Measurements from ENCODE around the gene FIGNL2. TPM values are rescaled to one million over a fixed set of nuclear protein-coding genes. Genes with fewer than 3 reads are reported as not detected.

The FIGNL2 gene
- total and polyA plus RNA-seq, 4 donors = 0.06 to 0.70 (median 0.33) TPM

- Histone ChIP-seq H3K9ac (ENCODE audit: low read depth in 1 of 2, low read length in 2 of 2) (no peak overlapping the region), H3K4me1 (ENCODE audit: control insufficient read depth in 4 of 4, insufficient read depth in 4 of 4, low read length in 3 of 4) (peaks cover 0 to 9% (median 5%) of the 10 kb centered on the region in 4 donors), H3K27ac (ENCODE audit: low read depth in 1 of 2, low read length in 2 of 2) (no peak overlapping the region), H3K27me3 (ENCODE audit: control insufficient read depth in 4 of 4, insufficient read depth in 4 of 4, low read length in 3 of 4) (peaks cover 0 to 2% (median 0%) of the 10 kb centered on the region in 4 donors), H3K36me3 (ENCODE audit: control insufficient read depth in 4 of 4, insufficient read depth in 3 of 4, low read depth in 1 of 4, low read length in 3 of 4) (no peaks in the 10 kb centered on the region), H3K4me3 (ENCODE audit: low read depth in 1 of 3, low read length in 3 of 3) (no peak overlapping the region), H3K9me3 (ENCODE audit: control insufficient read depth in 4 of 4, low read length in 3 of 4) (no peaks in the 10 kb centered on the region)
- 83% methylated on average over 6 of the region's 6 CpGs for WGBS
- no peak for DNase-seq (ENCODE audit: low spot score)
- TF ChIP-seq, protein P1, sequence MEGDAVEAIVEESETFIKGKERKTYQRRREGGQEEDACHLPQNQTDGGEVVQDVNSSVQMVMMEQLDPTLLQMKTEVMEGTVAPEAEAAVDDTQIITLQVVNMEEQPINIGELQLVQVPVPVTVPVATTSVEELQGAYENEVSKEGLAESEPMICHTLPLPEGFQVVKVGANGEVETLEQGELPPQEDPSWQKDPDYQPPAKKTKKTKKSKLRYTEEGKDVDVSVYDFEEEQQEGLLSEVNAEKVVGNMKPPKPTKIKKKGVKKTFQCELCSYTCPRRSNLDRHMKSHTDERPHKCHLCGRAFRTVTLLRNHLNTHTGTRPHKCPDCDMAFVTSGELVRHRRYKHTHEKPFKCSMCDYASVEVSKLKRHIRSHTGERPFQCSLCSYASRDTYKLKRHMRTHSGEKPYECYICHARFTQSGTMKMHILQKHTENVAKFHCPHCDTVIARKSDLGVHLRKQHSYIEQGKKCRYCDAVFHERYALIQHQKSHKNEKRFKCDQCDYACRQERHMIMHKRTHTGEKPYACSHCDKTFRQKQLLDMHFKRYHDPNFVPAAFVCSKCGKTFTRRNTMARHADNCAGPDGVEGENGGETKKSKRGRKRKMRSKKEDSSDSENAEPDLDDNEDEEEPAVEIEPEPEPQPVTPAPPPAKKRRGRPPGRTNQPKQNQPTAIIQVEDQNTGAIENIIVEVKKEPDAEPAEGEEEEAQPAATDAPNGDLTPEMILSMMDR (IDR thresholded peaks at IDR 0.05; ENCODE audit: low read depth, low read length, missing input control) = no peak
- TF ChIP-seq HNF4G (IDR thresholded peaks at IDR 0.05) (no peak), YY1 (IDR thresholded peaks at IDR 0.05) (no peak), RAD21 (IDR thresholded peaks at IDR 0.05) (no peak), RXRA (IDR thresholded peaks at IDR 0.05) (no peak), HNF4A (conservative IDR thresholded peaks at IDR 0.05) (no peak)
- TF ChIP-seq, protein P2, sequence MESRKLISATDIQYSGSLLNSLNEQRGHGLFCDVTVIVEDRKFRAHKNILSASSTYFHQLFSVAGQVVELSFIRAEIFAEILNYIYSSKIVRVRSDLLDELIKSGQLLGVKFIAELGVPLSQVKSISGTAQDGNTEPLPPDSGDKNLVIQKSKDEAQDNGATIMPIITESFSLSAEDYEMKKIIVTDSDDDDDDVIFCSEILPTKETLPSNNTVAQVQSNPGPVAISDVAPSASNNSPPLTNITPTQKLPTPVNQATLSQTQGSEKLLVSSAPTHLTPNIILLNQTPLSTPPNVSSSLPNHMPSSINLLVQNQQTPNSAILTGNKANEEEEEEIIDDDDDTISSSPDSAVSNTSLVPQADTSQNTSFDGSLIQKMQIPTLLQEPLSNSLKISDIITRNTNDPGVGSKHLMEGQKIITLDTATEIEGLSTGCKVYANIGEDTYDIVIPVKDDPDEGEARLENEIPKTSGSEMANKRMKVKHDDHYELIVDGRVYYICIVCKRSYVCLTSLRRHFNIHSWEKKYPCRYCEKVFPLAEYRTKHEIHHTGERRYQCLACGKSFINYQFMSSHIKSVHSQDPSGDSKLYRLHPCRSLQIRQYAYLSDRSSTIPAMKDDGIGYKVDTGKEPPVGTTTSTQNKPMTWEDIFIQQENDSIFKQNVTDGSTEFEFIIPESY (IDR thresholded peaks at IDR 0.05) = no peak
- TF ChIP-seq, protein P3, sequence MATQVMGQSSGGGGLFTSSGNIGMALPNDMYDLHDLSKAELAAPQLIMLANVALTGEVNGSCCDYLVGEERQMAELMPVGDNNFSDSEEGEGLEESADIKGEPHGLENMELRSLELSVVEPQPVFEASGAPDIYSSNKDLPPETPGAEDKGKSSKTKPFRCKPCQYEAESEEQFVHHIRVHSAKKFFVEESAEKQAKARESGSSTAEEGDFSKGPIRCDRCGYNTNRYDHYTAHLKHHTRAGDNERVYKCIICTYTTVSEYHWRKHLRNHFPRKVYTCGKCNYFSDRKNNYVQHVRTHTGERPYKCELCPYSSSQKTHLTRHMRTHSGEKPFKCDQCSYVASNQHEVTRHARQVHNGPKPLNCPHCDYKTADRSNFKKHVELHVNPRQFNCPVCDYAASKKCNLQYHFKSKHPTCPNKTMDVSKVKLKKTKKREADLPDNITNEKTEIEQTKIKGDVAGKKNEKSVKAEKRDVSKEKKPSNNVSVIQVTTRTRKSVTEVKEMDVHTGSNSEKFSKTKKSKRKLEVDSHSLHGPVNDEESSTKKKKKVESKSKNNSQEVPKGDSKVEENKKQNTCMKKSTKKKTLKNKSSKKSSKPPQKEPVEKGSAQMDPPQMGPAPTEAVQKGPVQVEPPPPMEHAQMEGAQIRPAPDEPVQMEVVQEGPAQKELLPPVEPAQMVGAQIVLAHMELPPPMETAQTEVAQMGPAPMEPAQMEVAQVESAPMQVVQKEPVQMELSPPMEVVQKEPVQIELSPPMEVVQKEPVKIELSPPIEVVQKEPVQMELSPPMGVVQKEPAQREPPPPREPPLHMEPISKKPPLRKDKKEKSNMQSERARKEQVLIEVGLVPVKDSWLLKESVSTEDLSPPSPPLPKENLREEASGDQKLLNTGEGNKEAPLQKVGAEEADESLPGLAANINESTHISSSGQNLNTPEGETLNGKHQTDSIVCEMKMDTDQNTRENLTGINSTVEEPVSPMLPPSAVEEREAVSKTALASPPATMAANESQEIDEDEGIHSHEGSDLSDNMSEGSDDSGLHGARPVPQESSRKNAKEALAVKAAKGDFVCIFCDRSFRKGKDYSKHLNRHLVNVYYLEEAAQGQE (IDR thresholded peaks at IDR 0.05) = no peak
These were observed 22.6 kb upstream of the FIGNL2 start for GRCh38 chr12:51871126-51871525.

- H3K27ac ChIP-seq (ENCODE audit: low read depth in 1 of 2, low read length in 2 of 2) = no peak overlapping the region
- H3K9ac ChIP-seq (ENCODE audit: low read depth in 1 of 2, low read length in 2 of 2) = no peak overlapping the region
- no peaks in the 10 kb centered on the region for H3K36me3 ChIP-seq (ENCODE audit: control insufficient read depth in 4 of 4, insufficient read depth in 3 of 4, low read depth in 1 of 4, low read length in 3 of 4)
- H3K4me1 ChIP-seq (ENCODE audit: control insufficient read depth in 4 of 4, insufficient read depth in 4 of 4, low read length in 3 of 4) = peaks cover 0 to 9% (median 5%) of the 10 kb centered on the region in 4 donors
- no peak overlapping the region for H3K4me3 ChIP-seq (ENCODE audit: low read depth in 1 of 3, low read length in 3 of 3)
- no peak for DNase-seq (ENCODE audit: low spot score)
- 73% methylated on average over 4 of the region's 4 CpGs for WGBS
- H3K9me3 ChIP-seq (ENCODE audit: control insufficient read depth in 4 of 4, low read length in 3 of 4) = no peaks in the 10 kb centered on the region
- H3K27me3 ChIP-seq (ENCODE audit: control insufficient read depth in 4 of 4, insufficient read depth in 4 of 4, low read length in 3 of 4) = peaks cover 0 to 2% (median 0%) of the 10 kb centered on the region in 4 donors
- TF ChIP-seq TAF1 (conservative IDR thresholded peaks at IDR 0.05) (no peak), HNF4A (conservative IDR thresholded peaks at IDR 0.05) (no peak), NR2F2 (IDR thresholded peaks at IDR 0.05) (no peak), JUND (IDR thresholded peaks at IDR 0.05) (no peak), GABPA (IDR thresholded peaks at IDR 0.05 in 1 of 2, conservative IDR thresholded peaks at IDR 0.05 in 1 of 2) (no peak), ATF3 (IDR thresholded peaks at IDR 0.05) (no peak), EGR1 (IDR thresholded peaks at IDR 0.05; ENCODE audit: low read depth in 2 of 2) (no peak), SP1 (IDR thresholded peaks at IDR 0.05) (no peak), FOXA1 (IDR thresholded peaks at IDR 0.05) (no peak)
- TF ChIP-seq, protein P3 (IDR thresholded peaks at IDR 0.05) = no peak
- TF ChIP-seq, protein P2 (IDR thresholded peaks at IDR 0.05) = no peak
- TF ChIP-seq, protein P1 (IDR thresholded peaks at IDR 0.05; ENCODE audit: low read depth, low read length, missing input control) = no peak
These were observed 22.0 kb upstream of the FIGNL2 start for GRCh38 chr12:51870504-51870903.
